Cardiac muscle cell (in vitro differentiated cells and primary cell): ENCODE data around the gene UTP15. TPM values are rescaled to one million over a fixed set of nuclear protein-coding genes. Genes with fewer than 3 reads are reported as not detected.

Experiments used
- DNase-seq, 2 donors: peaks; one replicate each; pipeline versions ENCODE4 v3.0.0 to v3.0.0-alpha.2; 2010 to 2017; ENCODE audit warnings: low read depth in 1 of 2, low spot score in 1 of 2
- H3K27ac ChIP-seq: fragments of 200-600 bp; sonication (generic); 2 replicates; pipeline ENCODE4 v1.5.1; 2016
- H3K27me3 ChIP-seq: fragments of 200-600 bp; sonication (generic); 2 replicates; pipeline ENCODE4 v1.6.0; 2016; ENCODE audit warnings: control low read depth
- H3K36me3 ChIP-seq: fragments of 200-600 bp; sonication (generic); 2 replicates; pipeline ENCODE4 v1.5.1; 2016; ENCODE audit warnings: control low read depth
- H3K4me1 ChIP-seq: fragments of 200-600 bp; sonication (generic); 2 replicates; pipeline ENCODE4 v1.8.1; 2017; ENCODE audit warnings: low read depth, mild to moderate bottlenecking, mixed run types
- H3K4me3 ChIP-seq: fragments of 200-600 bp; sonication (generic); 2 replicates; pipeline ENCODE4 v1.5.1; 2016; ENCODE audit warnings: mild to moderate bottlenecking
- H3K9me3 ChIP-seq: fragments of 200-600 bp; sonication (generic); 2 replicates; pipeline ENCODE4 v1.5.1; 2017; ENCODE audit warnings: low read depth, mild to moderate bottlenecking, control low read depth
- CTCF ChIP-seq: IDR thresholded peaks from 2 replicates; pipeline ENCODE4 v1.5.1; 2012; ENCODE audit warnings: low read depth, mild to moderate bottlenecking, low read length
- polyA plus RNA-seq: library from polyadenylated mRNA; unstranded; fragments of >200 nt; fragmentation: Nextera tagmentation; extraction: Ambion mirVana; gene quantifications from 2 replicates; pipeline ENCODE4 v1.2.1, GENCODE V29; 2016
- total RNA-seq: library from RNA; depleted of rRNA; stranded (reverse); fragments of >200 nt; gene quantifications from 2 replicates; pipeline ENCODE4 v1.2.3, GENCODE V29; 2016

Gene UTP15
- total and polyA plus RNA-seq, 2 experiments from 2014 or later = 8.1 to 14.8 TPM

GRCh38 chr5:73582285-73583145, 17.0 kb downstream of the UTP15 start:
- peaks cover 19% of the 10 kb centered on the region for H3K36me3 ChIP-seq
- no peak overlapping the region for H3K27ac ChIP-seq
- H3K9me3 ChIP-seq = no peaks in the 10 kb centered on the region
- H3K27me3 ChIP-seq = no peaks in the 10 kb centered on the region
- no peak for TF ChIP-seq CTCF
- no peak for DNase-seq
- no peaks in the 10 kb centered on the region for H3K4me1 ChIP-seq
- no peak overlapping the region for H3K4me3 ChIP-seq

DNA sequence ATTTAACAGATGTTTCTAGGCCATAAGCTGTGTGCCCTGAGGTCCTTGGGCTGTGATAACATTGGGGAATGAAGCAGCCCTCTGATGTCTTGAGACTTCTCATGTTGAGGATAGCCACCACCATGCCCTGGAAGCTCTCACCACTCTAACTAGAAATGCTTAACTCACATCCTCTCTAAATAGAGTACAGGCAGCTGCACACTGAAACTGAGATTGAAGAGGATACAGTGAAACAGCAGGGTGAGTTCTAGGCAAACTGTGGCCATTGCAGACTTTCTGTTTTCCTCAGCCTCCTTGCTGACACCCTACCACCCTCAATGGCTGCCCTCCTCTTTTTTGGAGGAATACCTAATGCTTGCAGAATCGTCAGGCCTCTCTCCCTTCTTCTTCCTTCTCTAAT, 22.4 kb downstream of the UTP15 start:
- Histone ChIP-seq H3K27me3 (no peaks in the 10 kb centered on the region), H3K9me3 (no peaks in the 10 kb centered on the region), H3K4me1 (no peaks in the 10 kb centered on the region), H3K36me3 (no peaks in the 10 kb centered on the region), H3K4me3 (no peak overlapping the region), H3K27ac (no peak overlapping the region)
- DNase-seq = no peak
- TF ChIP-seq CTCF = no peak

- DNase-seq = peak; percentile 79 to 91
- H3K4me3 ChIP-seq = no peak overlapping the region
- H3K36me3 ChIP-seq = no peaks in the 10 kb centered on the region
- peak; percentile 62 for TF ChIP-seq CTCF
- no peaks in the 10 kb centered on the region for H3K4me1 ChIP-seq
- no peaks in the 10 kb centered on the region for H3K27me3 ChIP-seq
- no peaks in the 10 kb centered on the region for H3K9me3 ChIP-seq
- H3K27ac ChIP-seq = no peak overlapping the region
These were observed 25.7 kb downstream of the UTP15 start for GRCh38 chr5:73591102-73591695.

GRCh38 chr5:73591698-73592501, 26.4 kb downstream of the UTP15 start:
- H3K4me3 ChIP-seq = no peak overlapping the region
- no peaks in the 10 kb centered on the region for H3K36me3 ChIP-seq
- no peak for TF ChIP-seq CTCF
- no peak overlapping the region for H3K27ac ChIP-seq
- peak in 1 of 2 donors; percentile 33 for DNase-seq
- H3K4me1 ChIP-seq = no peaks in the 10 kb centered on the region
- no peaks in the 10 kb centered on the region for H3K27me3 ChIP-seq
- no peaks in the 10 kb centered on the region for H3K9me3 ChIP-seq

DNA sequence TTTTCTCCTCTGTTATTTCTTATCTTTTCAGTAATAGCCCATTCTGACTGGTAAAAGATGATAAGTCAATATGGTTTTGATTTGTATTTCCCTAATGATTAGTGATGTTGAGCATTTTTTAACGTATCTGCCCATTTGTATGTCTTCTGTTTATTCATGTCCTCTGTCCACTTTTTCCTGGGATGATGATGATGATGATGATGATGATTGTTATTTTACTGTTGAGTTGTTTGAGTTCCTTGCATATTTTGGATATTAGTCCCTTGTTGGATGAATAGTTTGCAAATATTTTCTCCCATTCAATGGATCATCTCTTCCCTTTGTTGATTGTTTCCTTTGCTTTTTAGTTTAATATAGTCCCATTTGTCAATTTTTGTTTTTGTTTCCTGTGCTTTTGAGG, 27.0 kb downstream of the UTP15 start:
- no peak for TF ChIP-seq CTCF
- H3K36me3 ChIP-seq = no peaks in the 10 kb centered on the region
- H3K4me3 ChIP-seq = no peak overlapping the region
- DNase-seq = no peak
- no peaks in the 10 kb centered on the region for H3K4me1 ChIP-seq
- no peaks in the 10 kb centered on the region for H3K9me3 ChIP-seq
- no peaks in the 10 kb centered on the region for H3K27me3 ChIP-seq
- no peak overlapping the region for H3K27ac ChIP-seq
